ENCODE data around the gene LRRFIP2.

- TF ChIP-seq CTCF (conservative IDR thresholded peaks at IDR 0.05): no peak
- TF ChIP-seq ZFX (IDR thresholded peaks at IDR 0.05): no peak
These were observed 79.7 kb downstream of the LRRFIP2 start for GRCh38 chr3:37094636-37095035.

All from C4-2B (cell line).